Fibroblast of skin of abdomen (primary cell): ENCODE data around the gene SGCE. TPM values are rescaled to one million over a fixed set of nuclear protein-coding genes. Genes with fewer than 3 reads are reported as not detected.
"Not testable (repeated sequence)": the region's sequence is repeated elsewhere in the genome, so short reads cannot be mapped to it uniquely, and the experiment has no call there.

Experiments used
- DNase-seq: peaks from one replicate; pipeline ENCODE4 v3.0.0-alpha.2; 2013
- polyA plus RNA-seq, 2 experiments: library from polyadenylated mRNA; unstranded; fragments of 120-200 nt; gene quantifications; one replicate each; pipeline ENCODE4 v1.2.1, GENCODE V29; 2013; ENCODE audit not compliant: insufficient read length in 2 of 2

Gene SGCE, protein sequence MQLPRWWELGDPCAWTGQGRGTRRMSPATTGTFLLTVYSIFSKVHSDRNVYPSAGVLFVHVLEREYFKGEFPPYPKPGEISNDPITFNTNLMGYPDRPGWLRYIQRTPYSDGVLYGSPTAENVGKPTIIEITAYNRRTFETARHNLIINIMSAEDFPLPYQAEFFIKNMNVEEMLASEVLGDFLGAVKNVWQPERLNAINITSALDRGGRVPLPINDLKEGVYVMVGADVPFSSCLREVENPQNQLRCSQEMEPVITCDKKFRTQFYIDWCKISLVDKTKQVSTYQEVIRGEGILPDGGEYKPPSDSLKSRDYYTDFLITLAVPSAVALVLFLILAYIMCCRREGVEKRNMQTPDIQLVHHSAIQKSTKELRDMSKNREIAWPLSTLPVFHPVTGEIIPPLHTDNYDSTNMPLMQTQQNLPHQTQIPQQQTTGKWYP
- polyA plus RNA-seq (2013, experiment 1 of 2; ENCODE audit: insufficient read length), result 65.6 TPM
- polyA plus RNA-seq (2013, experiment 2 of 2; ENCODE audit: insufficient read length), result 64.1 TPM

DNA sequence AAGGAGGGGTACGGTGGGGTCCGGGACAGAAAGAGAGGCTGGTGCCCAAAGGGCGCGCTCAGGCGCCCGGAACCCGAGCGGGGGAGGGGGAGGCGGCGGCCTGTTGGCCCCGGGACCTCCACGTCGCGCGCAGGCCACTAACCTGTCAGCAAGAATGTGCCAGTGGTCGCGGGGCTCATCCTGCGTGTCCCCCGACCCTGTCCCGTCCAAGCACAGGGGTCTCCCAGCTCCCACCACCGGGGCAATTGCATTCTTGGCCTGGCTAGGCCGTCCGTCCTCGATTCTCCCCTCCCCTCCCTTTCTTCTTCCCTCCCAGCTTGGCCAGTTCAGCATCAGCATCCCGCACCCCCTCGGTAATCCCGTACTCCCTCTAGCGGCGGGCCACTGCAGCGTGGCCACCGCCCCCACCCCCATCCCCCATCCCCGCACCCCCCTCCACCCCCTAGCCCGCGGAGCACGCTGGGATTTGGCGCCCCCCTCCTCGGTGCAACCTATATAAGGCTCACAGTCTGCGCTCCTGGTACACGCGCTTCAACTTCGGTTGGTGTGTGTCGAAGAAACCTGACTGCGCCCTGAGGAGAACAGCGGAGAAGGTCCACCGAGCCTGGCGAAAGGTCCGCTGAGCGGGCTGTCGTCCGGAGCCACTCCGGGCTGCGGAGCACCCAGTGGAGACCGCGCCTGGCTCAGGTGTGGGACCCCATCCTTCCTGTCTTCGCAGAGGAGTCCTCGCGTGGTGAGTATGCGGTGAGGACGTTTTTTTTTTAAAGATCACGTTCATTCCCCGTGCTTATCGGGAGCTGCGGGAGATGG lies at the start of gene SGCE:
TSS of gene SGCE (minus strand) at position 286 of the 810 bp plus-strand sequence. CDS start at position 251, 35 bp downstream.
- peak; percentile 84 for DNase-seq

DNA sequence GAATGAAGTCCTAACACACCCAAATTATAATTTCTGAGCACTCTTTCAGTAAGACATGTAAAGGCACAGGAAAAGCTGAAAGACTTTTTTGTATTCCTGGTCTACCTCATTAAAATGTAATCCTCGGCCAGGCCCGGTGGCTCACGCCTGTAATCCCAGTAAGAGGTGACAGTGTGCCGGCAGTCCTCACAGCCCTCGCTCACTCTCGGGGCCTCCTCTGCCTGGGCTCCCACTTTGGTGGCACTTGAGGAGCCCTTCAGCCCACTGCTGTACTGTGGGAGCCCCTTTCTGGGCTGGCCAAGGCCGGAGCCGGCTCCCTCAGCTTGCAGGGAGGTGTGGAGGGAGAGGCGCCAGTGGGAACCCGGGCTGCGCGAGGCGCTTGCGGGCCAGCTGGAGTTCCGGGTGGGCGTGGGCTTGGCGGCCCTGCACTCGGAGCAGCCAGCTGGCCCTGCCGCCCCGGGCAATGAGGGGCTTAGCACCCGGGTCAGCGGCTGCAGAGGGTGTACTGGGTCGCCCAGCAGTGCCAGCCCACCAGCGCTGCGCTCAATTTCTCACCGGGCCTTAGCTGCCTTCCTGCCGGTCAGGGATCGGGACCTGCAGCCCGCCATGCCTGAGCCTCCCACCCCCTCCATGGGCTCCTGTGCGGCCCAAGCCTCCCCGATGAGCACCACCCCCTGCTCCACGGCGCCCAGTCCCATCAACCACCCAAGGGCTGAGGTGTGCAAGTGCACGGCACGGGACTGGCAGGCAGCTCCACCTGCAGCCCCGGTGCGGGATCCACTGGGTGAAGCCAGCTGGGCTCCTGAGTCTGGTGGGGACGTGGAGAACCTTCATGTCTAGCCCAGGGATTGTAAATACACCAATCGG lies 49.5 kb upstream of the SGCE start:
- not testable (repeated sequence) for DNase-seq

DNA sequence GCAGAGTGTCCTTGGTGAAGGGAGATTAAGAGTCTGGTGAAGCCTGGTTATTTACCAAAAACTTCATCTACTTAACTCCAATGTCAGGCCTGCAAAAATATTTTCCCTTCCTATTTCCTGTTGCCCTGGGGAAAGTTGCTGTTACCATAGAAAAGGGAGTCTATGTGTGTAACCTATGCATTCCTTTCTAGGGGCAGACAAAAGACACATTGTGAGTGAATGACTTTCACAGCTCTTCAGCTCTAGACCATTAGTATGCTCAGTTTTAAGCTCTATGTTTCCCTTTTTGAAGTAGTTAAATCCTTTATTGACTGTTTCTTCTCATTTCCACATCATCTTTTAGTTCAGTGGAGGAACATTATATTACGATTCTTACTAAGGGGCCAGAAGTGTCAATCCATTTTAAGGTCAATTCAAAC lies 45.6 kb upstream of the SGCE start:
- peak; percentile 52 for DNase-seq

DNA sequence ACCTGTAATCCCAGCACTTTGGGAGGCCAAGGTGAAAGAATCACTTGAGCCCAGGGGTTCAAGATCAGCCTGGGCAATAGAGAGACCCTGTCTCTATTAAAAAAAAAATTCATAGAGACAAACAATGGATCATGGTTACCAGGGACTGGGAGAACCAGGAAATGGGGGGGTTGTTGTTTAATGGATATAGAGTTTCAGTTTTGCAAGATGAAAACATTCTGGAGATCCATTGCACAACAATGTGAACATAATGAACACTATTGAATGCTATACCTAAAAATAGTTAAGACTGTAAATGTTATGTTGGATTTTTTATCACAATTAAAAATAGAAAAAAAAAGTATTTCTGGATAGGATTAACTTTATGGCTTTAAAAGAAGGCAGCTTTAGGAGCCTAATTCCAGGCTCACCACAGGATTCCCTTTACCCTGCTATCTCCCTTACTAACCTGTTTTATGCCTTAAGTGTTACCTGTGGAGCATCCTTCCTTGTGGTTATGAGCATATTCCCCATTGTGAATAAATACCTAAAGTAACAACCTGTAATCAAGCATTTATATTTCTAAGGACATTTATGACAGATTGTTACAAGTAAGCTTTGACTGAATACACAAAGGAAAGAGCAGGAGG lies 45.1 kb upstream of the SGCE start:
- DNase-seq, result no peak

DNA sequence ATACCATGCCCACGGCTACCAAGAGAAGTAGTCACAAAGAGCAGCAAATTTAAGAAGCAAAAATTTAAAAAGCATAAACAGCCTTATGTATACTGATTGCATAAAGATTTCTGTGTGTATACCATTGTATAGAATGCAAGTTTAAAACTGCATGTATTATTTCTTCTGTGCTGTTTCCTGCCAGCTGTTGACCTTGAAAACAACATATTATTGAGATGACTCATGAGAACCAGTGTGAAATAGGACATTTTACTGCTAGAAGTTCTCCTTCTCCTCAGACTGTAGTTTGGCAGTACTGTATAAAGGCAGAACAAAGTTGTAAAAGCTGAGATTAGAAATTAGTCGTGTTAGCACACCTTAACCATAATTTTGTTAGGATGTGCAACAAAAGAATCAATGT lies 42.3 kb upstream of the SGCE start:
- DNase-seq, result peak; percentile 83

DNA sequence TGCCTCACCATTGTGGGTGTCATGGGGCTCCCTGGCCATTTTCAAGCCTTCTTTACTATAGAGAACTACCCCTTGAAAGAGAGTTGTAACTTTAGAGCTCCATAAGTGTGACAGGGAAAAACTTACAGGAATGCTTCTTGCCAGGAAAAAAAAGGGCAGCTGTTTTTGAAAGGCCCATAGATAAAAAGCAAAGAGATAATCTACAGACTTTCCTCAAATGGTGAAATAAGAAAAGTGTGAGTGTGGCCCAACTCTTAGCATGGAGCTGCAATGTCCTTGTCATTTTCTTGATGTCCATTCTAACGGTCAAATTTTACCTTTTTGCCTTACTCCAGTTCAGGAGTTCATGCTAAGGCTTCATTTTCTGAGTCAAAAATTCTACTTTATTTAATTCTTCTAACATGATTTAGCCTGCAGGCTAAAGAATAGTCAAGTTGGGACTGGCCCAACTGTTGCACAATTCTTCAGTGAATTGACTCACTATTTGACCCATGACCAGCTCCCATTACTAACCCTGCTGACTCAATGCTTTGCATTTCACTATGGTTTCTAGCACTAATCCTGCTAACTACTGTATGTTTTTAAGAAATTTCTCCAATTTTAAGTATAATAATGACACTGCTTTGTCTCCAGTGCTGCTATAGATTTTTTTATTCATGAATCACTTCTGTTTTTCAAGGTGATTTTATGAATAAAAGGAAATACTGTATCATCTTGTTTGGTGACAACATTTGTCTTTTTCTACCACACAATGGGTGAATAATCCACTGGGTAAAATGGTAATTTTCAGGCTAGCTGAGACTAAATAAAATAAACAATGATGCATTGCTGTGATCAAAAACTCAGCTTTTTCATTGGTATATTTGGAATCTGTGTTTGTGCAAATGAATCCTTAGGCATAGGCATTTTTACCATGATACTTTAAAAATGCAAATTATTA lies 41.4 kb upstream of the SGCE start:
- peak; percentile 94 for DNase-seq

DNA sequence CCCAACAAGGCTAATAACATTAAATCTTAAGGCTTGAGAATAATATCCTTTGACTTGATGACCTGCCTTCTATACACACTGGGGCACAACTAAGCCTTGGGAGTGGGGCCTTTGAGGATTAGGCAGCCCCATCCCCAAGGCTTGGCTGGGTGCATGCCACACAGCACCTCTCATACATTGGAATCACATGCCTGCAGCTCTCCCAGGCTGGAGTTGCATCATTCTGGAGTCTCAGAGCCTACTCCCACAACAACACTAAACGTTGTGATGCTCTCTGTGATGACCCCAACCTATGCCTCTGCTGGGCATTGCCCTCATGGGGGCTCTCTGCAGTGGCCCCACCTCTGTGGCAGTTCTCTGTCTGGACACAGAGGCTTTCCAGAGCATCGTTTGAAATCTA lies 31.9 kb upstream of the SGCE start:
- DNase-seq, result peak; percentile 61

DNA sequence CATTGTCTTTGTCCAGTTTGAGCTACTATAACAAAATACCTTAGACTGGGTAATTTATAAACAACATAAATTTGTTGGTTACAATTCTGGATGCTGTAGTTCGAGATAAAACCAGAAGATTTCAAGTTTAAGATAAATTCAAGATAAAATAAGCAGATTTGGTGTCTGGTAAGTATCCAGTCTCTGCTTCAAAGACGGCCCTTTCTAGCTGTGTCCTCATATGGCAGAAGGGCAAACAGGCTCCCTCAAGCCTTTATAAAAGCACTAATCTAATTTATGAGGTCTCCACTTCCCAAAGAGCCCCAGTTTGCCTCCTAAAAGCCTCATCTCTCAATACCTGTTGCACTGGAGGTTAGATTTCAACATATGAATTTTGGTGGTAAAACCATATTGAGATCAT lies 31.1 kb upstream of the SGCE start:
- DNase-seq, result no peak

DNA sequence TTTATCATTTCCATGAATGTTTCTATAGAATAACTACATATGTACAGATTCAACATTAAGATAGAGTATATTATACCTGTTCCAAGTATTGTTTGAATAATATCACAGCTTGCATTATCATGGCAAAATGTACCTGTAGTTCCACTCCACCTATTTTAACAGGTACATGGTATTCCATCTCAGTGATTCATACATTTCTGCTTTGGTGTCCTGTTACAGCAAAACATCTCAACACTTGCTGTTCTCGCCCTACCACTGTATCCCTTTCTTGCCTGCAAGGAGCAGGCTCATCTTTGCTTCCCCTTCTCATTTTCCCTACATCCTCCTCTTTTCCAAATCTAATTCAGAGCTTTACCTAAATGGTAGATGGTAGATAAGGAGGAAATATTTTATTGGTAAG lies 27.1 kb upstream of the SGCE start:
- no peak for DNase-seq

DNA sequence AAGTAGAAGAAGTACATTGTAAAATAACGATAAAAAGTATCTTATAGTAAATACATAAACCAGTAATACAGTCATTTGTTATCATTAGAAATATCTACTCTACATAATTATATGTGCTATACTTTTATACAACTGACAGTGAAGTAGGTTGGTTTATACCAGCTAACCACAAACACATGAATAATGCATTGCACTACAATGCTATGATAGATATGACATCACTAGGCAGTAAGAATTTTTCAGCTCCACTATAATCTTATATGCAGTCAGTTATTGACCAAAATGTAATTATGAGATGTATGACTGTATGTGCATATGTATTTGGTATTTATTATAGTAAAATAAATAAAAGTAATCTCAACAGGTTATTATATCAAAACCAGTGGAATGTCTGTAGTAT lies 23.4 kb upstream of the SGCE start:
- no peak for DNase-seq

DNA sequence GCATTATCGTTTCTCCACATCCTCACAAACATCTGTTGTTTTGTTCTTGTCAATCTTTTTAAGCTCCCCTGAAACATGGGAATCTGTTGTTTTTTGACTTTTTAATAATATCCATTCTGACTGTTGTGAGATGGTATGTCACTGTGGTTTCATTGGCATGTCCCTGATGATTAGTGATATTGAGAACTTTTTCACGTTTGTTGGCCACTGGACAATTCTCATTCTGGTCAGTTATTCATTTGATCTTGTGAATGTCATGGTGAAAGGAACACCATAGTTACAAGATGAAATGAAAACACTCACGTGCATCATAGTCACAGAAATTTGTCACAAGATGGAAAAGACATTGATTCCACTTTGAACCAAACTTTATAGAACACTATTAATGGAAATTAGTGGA lies 20.5 kb upstream of the SGCE start:
- no peak for DNase-seq

DNA sequence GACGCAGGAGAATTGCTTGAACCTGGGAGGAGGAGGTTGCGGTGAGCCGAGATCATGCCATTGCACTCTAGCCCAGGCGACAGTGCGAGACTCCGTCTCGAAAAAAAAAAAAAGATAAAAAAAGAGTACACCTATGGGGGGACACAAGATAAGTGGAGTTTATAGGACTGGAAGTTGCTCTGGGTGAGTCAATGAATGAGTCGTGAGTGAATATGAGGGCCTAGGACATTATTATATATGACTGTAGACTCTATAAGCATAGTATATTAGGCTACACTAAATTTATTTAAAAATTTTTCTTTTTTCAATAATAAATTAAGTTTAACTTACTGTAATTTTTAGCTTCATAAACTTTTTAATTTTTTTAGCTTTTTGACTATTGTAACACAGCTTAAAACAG lies 19.4 kb upstream of the SGCE start:
- DNase-seq, result no peak

DNA sequence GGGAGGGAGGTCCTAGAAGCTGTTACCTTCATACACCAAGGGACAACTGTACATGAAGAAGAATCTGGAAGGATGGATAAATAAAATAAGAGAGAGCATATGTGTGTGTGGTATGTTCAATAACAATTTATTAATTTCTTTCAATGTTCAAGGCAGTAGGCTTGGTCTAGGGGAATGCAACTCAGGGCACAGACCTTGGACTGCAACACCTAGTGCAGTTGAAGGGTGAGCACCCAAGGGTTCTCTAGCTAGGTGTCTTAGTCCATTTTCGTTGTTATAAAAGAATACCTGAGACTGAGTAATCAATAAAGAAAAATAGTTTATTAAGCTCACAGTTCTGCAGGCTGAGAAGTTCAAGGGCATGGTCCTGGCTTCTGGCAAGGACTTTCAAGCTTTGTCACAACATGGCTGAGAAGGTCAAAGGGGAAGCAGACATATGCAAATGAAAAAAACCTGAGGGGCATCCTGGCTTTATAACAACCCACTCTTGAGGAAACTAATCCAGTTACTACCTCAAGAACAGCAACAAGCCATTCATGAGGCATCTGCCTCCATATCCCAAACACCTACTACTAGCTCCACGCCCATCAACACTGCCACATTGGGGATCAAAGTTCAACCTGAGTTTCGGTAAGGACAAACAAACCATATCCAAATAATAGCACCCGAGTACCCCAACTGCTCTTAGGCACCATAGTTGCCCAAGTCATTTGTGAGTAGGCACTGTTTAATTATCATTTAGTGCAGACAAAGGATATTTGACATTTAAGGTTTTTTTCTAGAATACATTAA lies 15.7 kb upstream of the SGCE start:
- no peak for DNase-seq

DNA sequence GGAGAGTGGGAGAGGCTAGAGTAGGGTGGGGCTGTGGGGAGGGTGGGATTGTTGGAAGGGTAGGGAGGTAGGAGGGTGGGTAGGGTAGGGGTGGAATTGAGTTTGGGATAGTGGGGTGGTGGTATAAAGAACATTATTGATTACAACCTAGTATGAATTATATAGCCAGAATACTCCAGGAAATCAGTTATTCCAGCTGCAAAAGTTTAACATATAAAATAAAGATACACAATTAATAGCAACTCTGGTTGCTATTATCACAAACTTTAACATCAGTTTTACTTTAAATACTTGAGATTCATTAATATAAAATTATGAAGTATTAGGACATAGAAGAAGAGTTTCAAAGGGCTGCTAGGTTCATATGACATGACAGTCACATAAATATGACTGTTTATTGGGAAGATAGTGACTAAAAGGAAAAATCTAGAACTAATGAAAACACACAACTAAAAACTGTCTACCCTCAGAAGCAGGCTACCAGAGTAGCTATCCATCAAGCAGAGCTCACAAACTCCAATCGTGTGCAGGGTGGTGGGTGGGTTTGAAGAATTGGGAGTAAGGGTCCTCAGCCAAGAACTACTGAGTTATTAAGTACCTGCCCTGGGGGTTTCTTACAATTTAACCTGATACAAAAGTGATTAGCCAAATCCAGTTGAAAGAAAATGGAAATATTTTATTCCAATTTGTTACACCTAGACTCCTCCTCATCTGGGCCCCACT lies 14.0 kb upstream of the SGCE start:
- DNase-seq, result no peak

DNA sequence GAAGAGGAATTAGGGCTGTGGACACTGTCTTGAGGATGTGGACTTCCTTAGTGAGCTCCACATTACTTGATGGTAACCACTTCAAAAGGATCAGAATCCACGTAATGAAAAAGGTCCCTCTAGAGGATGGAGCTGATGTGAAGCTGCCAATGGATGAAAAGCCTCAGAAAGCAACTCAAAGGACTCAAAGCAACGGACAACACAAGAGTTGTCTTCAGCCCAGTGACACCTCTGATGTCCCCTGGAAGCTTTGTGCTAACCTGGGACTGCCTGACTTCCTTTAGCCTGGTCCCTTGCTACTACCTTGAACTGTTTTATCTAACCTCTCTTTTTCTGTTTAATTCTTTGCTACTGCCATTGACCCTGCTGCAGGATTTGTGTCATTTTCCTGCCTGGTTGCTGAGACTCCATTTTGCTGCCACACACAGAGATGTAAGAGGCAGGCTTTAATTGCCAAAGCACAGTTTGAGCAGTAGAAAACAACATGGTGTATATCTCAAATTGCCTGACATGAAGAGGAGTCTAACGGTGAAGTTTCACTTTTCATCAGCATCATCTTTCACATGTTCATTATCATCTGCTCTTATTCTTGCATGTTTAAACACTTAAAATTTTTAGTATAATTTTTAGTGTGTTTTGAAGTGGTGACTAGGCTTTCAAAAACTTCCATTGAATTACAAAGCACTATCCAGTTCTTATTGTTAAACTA lies 11.1 kb upstream of the SGCE start:
- DNase-seq, result no peak

DNA sequence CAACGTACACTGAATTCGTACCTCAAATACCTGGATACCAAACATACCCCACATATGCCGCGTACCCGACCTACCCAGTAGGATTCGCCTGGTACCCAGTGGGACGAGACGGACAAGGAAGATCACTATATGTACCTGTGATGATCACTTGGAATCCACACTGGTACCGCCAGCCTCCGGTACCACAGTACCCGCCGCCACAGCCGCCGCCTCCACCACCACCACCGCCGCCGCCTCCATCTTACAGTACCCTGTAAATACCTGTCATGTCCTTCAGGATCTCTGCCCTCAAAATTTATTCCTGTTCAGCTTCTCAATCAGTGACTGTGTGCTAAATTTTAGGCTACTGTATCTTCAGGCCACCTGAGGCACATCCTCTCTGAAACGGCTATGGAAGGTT lies 9.5 kb upstream of the SGCE start:
- no peak for DNase-seq

DNA sequence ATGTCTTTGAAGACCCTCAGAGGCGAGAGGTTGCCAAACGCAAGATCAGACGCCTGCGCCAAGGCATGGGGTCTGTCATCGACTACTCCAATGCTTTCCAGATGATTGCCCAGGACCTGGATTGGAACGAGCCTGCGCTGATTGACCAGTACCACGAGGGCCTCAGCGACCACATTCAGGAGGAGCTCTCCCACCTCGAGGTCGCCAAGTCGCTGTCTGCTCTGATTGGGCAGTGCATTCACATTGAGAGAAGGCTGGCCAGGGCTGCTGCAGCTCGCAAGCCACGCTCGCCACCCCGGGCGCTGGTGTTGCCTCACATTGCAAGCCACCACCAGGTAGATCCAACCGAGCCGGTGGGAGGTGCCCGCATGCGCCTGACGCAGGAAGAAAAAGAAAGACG lies 8.1 kb upstream of the SGCE start:
- DNase-seq, result no peak

DNA sequence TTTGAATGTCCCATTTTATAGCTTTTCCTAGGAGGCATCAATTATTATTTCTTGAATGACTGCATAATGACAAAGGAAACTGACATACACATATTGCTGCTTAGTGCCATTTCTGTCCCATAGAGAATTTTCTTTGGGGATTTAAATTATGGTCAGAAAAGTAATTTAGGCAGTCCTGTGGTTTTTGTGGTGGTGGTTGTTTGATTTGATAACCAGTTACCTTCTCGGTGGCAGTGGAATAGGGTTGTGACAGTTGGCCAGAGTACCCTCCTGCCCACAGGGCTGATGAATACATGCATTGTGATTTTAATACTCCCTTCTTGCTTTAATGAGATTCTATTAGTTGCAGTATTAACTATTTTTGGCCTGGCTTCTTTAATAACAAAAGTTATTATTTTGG lies 6.6 kb upstream of the SGCE start:
- no peak for DNase-seq

DNA sequence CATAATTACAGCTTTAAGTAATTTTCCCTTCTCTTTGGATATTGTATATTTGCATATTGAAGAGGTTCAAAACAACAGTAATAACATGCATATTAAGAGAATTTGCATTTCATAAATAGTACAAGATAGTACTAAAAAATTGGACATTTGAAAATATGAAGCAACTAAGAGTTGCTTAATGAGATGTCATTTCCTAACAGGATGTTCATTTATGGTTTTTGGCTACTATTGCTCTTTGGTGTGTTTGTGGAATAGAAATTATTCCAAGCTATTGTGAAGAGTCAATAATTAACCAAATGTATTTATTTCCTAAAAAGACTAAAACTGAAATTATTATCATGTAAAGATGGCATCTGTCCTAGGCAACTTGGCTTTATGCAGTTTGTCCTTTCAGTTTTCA lies 4.1 kb upstream of the SGCE start:
- no peak for DNase-seq
